ENCODE measurements around the gene SYNPO. TPM values are rescaled to one million over a fixed set of nuclear protein-coding genes. Genes with fewer than 3 reads are reported as not detected.

SYNPO gene
- total RNA-seq, 2 donors from 2014 or later, result 503 to 769 TPM

DNA sequence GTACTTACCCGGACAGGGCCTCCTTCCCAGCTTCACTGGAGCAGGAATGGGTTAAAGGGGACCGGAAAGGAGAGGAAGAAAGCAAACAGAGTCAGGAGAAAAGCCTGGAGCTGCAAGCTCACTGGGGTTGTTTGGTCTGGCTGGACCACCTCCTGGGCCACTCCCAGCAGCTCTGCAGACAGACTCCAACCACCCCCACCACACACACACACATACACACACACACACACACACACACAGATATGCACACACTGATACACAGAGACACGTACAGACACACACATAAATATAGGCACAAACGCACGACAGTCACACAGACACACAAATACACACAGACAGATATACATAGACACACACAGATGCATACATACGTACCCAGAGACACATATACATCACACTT, 34.9 kb upstream of the SYNPO start:
- DNase-seq, result peak; percentile 45
- no peak for ATAC-seq

DNA sequence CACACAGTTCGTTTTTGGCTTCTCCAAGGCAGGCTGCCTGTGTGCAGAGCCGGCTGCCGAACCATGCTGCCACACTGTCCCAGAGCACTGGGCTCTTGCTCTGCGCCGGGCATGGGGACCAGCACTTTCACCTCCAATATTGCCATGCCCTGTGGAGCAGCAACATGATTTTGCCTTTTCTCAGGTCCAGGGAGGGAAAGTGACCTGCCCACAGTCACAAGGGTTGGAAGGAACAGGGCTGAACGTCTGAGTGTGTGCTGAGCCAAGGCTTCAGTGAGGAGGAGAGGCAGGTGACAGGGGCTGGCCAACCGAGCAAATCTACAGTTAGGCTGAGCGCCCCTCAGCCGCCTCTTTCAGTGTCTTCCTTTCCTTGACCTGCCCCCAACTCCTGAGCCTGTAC, 34.0 kb upstream of the SYNPO start:
- DNase-seq (no peak), ATAC-seq (no peak)
- intact Hi-C loops (cut with DNase I), result no loop called here

More for the DNA sequence above, 34.9 kb upstream of the SYNPO start:
- intact Hi-C loops (cut with DNase I), result no loop called here

DNA sequence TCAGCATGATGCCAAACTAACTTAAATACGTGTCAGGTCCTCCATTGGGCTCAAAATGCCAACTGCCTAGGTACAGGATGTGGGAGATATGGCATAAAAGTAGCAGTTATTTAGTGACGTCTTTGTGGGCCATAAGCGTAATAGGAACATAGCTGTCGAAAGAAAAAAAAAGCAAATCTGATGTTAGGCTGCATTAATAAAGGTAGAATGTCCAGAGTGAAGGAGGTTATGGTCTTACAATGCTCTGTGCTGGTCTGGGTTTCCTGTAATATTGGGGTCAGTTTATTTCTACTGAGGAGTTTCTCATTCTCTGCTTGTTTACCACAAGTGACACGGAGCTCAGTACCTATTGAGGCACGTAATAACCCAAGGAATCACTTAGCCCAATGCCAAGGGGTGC, 33.4 kb upstream of the SYNPO start:
- no peak for ATAC-seq
- no peak for DNase-seq
- intact Hi-C loops (cut with DNase I), result no loop called here

DNA sequence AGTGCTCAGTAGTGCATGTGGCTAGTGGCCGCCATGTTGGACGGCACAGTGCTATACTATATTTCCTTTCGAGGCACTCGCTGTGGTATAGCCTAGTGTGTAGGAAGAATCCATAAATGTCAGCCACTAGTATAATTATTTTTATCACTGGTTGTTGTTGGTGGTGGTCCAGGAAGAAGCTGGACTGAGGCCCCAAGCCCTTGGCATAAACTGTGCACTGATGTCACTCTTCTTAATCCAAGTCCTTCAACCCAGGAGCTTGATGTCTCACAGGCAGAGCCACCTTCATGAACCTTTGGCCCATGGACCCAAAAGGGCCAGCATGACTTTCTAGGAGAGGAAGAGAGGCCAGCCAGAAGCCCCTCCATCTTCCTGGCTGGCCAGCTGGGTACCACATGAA, 32.5 kb upstream of the SYNPO start:
- DNase-seq (no peak), ATAC-seq (no peak)
- intact Hi-C loops (cut with DNase I), result no loop called here

DNA sequence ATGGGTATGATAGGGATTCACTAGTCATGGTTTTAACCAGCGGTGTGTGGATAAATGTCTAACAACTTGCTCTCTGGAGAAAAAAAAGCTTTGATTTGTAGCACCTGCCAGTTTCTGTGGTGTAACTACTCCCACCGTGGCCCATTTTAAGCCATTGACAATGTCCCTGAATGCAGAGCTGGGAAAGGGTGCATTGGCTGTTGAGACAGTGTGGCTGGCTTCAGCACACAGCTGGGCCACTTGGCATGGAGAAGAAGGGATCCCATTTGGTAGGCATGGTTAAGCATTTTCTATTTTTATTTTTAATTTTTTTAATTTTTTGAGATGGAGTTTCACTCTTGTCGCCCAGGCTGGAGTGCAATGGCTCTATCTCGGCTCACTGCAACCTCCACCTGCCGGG, 31.5 kb upstream of the SYNPO start:
- no peak for DNase-seq
- intact Hi-C loops (cut with DNase I), result no loop called here
- ATAC-seq, result no peak

DNA sequence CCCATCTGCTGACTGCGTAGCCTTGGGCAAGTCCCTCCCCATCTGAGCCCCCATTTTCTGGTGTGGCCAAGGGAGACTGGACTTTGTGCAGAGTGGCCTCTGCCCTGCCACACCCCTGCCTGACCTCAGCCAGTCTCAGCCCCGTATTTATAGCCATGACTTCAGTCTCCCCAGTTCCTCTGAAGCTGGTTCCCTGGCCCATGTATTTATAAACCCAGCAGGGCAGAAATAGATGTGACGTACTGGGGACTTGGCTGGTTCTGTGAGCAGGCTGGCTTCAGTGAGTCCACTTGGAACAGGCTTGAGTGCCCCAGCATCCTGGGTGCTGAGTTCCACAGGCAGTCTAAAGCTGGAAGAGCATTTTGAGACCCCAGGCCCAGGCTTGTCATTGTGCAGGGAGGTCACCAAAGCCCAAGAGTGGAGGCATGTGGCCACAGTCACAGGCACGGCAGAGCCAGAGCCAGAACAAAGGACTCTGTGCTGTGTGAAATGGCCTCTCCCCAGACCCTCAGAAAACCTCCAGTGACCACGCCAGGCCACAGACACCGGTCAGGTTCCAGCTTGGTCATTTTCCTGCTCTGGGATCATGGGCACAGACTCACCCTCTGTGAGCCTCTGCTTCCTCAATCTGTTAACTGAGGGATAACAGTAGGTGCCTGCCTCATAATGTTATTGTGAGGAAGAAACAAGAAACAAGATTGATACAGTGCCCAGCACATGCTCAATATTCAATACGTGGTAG, 30.4 kb upstream of the SYNPO start:
- ATAC-seq (peak; percentile 80 to 81), DNase-seq (peak; percentile 68)
- intact Hi-C loops (cut with DNase I), result no loop called here

DNA sequence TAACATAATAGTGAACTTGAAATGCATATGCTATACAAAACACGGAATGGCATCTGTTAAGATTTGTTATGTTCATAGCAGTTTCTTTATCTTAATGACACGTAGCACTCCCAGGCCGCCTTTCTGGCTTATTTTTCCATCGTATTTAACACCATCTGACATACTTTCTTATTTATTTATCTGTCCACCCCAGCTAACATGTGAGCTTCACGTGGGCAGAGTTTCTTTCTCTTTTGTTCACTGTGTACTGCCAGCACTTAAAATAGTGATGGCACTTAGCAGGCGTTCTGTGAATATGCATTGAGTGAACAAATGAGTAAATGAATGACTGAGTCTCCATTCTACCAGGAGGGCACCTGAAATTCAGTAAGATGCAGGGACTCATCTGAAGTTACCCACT, 29.4 kb upstream of the SYNPO start:
- intact Hi-C loops (cut with DNase I), result no loop called here
- ATAC-seq, result no peak

DNA sequence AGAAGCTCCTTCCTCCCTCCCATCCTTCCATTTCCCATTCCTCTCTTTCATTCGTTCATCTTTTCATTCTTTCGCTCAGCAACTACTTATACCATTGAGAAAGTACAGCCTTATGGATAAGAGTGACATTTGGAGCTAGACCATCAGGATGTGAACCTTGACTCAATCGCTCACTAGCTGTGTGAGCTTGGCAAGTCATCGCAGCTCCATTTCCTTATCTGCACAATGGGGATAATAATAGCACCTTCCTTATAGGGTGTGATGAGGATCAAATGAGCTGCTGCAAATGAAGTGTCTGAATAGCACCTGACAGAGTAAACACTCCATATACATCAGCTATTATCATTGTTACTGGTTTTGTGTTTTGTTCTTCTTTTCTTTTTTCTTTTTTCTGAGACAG, 28.1 kb upstream of the SYNPO start:
- intact Hi-C loops (cut with DNase I), result no loop called here
- ATAC-seq (peak; percentile 17 to 20), DNase-seq (no peak)

More for the DNA sequence above, 29.4 kb upstream of the SYNPO start:
- DNase-seq, result no peak

DNA sequence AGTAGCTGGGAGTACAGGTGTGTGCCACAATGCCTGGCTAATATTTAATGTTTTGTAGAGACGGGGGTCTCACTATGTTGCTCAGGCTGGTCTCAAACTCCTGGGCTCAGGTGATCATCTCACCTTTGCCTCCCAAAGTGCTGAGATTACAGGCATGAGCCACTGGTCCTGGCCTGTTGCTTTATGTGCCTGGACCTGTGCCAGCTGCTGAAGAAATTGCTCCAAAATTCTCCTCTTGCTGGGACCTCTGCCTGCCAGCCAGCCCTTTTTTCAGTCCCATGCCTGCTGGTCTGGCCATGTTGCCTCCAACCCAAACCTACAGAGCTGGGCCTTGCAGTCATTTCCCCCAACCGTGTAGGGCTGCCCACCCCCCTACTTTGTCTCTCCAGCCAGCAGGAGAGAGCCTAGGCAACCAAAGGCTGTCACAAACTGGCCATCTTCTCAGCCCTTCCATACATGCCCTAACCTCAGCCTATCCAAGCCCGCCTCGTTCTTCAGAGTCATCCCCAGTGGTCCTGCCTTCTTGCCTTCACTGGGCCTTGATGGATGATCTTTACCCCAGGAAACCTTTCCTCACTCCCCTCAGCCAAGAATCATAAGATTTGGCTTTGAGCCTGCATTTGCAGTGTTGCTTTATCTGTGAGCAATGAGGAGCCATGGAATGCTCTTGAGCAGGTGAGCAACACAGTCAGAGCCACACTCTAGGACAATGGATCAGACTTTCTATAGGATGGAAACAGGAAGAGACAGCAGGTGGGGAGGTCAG, 27.4 kb upstream of the SYNPO start:
- ATAC-seq (no peak), DNase-seq (no peak)
- intact Hi-C loops (cut with DNase I), result no loop called here

DNA sequence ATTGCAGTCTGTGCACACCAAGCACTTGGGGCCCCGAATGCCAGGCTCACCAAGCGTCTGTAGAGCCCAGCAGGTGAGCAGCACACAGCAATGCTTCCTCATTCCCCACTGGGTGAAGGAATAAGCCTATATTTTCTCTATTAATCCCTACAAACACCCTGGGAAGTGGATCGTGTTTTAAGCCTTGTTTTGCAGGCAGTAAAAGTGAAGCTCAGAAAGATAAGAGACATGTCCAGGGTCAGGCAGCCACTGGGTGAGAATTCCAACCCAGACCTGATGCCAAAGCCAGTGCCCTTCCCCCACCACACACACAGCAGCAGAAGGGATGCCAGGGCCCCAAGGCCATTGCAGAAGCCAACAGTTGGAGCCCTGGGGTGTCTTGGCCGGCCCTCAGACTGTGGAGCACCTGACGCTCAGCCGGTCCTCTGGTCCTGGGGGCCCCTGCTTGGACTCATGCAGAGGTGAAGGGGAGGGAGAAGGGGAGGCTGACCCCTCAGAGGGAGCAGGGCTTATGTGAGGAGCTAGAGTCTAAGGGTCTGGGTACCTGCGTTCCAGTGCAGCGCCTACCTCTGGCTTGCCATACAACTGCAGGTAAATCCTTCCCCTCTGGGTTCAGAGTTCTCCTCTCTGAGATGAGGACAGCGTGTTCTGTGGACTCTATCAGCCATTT, 26.3 kb upstream of the SYNPO start:
- peak; percentile 7 to 13 for ATAC-seq

DNA sequence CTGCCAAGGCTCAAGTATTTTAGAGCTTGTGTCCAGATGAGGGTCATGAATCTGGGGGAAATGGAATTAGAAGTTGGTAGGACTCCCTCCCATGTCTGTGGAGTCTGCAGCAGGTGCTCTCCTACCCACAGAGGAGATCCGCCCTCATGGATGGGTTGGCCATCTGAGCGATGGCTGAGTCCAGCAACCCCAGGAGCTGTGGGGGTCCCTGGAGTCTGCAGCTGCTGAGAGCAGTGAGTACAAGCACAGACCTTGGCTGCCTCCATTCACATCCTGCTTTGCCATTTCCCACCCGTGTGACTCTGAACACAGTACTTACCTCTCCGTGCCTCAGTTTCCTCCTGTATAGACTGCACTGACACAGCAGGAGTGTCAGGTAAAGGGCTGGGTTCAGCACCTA, 25.8 kb upstream of the SYNPO start:
- no peak for DNase-seq
- intact Hi-C loops (cut with DNase I), result no loop called here
- no peak for ATAC-seq

More for the DNA sequence above, 26.3 kb upstream of the SYNPO start:
- intact Hi-C loops (cut with DNase I), result no loop called here
- DNase-seq, result peak; percentile 60

DNA sequence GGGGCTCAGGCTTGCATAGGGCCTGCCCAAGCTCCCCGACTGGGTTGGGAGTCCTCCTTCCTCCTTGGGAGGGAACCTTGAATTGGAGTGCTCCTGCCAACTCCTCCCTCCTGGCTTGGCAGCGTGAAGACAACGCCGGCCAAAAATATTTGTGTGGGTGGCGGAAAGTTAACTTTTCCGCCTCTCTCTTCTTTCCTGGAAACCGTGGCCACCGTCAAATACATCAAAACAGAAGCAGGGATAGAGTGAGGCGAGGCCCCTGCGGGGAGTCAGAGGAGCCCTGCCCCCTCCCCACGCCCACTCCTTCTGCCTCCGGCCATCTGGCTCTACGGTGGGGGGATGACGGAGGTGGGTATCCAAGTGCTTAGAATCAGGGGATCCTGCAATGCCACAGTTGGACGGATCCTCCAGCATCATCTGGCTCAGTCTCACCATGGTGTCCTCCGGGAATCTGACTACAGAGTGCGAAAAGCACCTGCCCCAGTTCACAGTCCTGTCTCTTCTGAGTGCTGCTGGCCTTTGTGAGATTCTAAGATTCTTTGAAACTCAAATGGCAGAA, 25.2 kb upstream of the SYNPO start:
- DNase-seq (peak; percentile 86), ATAC-seq (peak; percentile 32 to 48)
- intact Hi-C loops (cut with DNase I), result no loop called here

DNA sequence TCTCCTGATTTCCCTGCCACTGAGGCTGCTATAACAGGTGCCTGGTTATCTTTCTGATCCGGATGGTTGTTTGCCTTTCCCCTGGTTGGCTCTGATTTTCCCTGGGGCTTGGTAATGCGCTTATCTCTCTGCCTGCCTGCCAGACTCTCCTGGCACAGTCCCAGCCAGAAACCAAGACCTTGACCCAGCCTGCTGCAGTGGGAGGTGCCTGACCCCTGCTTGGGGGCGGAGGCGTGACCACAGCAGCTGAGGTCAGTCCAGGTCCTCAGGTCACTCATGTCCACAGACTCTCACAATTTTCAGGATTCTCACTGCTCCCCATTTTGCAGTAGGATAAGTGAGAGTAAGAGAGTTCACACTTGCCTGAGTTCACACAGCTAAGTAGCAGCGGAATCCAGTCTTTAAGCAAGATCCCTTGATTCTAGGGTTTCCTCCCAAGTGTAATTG, 24.4 kb upstream of the SYNPO start:
- DNase-seq, result peak; percentile 90
- intact Hi-C loops (cut with DNase I), result no loop called here
- ATAC-seq, result peak; percentile 39 to 53

DNA sequence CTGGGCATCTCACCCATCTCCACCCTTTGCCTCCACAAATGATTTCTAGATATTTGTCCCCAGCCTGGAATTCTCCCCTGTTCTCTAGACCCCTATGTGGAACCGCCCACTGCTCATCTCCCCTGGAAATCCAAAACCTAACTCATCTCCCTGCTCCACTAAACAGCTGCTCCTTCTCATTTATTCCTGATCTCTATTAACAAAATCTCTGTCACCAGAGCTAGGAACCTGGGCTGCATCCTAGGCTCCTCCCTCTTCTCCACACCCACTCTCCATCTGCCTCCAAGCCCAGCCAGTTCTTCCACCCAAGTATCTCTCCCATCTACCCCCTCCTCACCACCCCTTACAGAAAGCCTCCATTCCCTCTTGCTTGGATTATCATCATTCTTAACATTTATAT, 24.0 kb upstream of the SYNPO start:
- DNase-seq (no peak), ATAC-seq (no peak)
- intact Hi-C loops (cut with DNase I), result no loop called here

DNA sequence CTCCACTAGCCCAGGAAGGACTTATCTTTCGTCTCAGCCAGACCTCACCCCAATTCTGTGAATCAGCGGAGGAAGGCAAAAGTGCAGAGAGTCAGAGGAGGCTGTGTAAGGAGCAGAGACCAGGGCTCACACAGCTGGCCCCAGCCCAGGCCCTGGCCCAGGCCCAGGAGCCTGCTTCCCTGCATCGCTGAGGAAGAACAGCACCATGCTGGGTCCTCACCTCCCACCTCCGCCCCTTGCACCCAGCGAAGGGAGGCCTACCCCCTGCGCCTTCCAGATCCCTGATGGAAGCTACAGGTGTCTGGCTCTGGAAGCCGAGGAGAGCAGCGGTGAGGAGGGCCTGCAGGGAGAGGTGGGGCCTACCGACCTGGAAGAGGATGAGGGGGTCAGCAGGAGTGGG, 22.3 kb upstream of the SYNPO start:
- ATAC-seq, result peak in 1 of 2 donors; percentile 29
- intact Hi-C loops (cut with DNase I), result loop anchor here in 1 of 2 donors (2.0 kb wide), 1 partner anchor 23 kb away; the partner anchor contains the start of gene SYNPO
- peak; percentile 61 for DNase-seq

DNA sequence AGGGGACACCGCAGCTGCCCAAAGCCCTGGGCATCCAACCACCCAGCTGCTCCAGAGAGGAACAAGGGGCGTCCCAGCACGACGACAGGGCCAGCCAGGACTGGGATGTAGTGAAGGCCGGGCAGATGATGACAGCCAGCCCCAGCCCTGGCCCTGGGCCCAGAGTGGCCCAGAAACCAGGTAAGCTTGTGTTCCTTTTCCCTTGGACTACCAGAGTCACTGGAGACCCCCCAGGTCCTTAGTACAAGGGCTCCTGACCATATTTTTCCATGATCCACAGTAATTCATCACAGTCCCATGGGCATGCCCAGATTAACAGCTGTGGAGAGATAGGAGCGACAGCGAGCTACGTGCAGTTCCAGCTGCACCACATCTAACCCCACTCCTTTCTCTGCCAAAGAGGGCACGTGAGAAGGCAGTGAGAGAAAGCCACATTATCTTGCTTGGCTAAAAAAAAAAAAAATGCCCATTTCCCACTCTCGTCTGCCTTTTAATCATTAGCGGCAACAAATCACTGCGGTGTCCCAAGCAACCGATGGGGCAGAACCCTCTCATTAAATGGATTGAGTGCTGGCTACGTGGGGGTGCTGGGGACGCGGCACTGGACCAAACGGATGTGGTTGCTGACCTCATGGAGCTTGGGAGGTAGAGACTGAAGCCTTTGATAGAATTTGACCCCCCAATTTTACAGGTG, 21.7 kb upstream of the SYNPO start:
- DNase-seq, result peak; percentile 69
- intact Hi-C loops (cut with DNase I), result loop anchor here in 1 of 2 donors (2.0 kb wide), 1 partner anchor 22 kb away; the partner anchor contains the start of gene SYNPO
- peak; percentile 41 to 56 for ATAC-seq

DNA sequence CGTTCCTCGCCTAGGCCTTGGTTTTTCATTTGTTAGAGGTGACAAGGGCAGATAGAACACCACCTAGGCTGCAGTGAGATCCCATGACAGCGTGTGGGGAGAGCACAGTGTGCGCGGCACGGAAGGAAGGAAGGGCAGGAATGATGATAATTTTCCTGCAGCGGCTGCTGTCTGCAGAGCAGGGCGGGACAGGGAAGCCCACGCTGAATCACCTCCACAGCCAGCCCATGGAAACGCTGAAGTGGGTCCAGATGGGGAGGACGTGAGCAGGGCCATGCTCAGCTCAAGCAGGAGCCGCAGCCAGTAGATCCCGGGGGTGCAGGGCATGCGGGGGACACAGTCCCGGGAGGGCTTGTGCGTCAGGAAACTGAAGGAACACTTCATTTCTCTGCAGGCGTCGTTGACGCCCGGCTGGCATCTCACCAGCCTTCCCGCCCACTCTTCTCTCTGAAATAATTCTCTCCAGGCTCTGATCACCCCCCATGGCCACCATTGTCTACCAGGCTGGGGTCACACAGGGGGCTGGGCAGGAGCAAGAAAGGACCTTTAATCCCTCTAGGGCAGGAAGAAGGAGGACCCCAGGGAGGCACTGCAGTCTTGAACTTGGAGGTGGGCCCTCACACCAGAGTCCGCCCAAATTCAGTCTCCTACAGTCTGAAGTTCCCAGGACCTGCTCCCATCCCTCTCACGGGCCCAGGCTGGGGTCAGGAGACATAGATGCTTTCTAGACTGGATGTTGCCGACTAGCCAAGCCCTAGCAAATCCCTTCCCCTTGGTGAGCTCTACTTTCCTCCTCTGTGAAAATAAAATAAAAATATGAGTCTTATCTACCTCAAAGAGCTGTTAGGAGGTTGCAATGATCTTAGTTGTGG, 20.9 kb upstream of the SYNPO start:
- ATAC-seq (peak; percentile 55 to 69), DNase-seq (peak; percentile 90)
- intact Hi-C loops (cut with DNase I), result loop anchor here in 1 of 2 donors (2.0 kb wide), 1 partner anchor 21 kb away; the partner anchor contains the start of gene SYNPO

DNA sequence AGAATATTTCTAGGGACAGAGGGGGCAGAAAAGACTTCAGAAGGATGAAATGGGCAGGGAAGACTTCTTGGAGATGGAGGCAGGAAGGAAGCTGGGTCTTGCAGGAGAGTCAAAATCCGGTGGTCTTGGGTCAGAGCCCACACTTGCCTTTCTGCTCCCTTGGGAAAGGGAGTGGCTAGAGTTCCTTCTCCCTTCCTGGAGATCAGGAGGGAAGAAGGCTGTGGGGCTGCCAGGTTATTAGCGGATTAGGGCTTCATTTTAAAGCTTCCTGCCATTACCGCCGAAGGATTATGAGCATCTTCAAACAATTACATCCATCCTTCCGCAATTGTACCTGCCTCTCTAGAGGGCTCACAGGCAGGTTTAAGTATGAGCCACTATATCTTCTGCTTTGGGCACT, 19.2 kb upstream of the SYNPO start:
- no peak for ATAC-seq

More for the DNA sequence above, 19.2 kb upstream of the SYNPO start:
- intact Hi-C loops (cut with DNase I), result no loop called here
- DNase-seq, result no peak
